Peyer's patch (tissue), 4 donors: ENCODE data around the gene ITGA3. TPM values are rescaled to one million over a fixed set of nuclear protein-coding genes. Genes with fewer than 3 reads are reported as not detected.

Source experiments
- DNase-seq, 3 donors: peaks; one replicate each; pipeline ENCODE4 v3.0.0-alpha.2; 2017 to 2019
- H3K27ac ChIP-seq, 4 donors: fragments of 200-600 bp; sonication (generic); one replicate each; pipeline ENCODE4 v1.5.1; 2016 to 2019
- H3K27me3 ChIP-seq, 2 donors: fragments of 200-600 bp; sonication (generic); one replicate each; pipeline ENCODE4 v1.5.1; 2019
- H3K36me3 ChIP-seq, 3 donors: fragments of 200-600 bp; sonication (generic); one replicate each; pipeline ENCODE4 v1.5.1; 2016 to 2019
- H3K4me1 ChIP-seq, 4 donors: fragments of 200-600 bp; sonication (generic); one replicate each; pipeline ENCODE4 v1.5.1; 2016 to 2019
- H3K4me3 ChIP-seq, 4 donors: fragments of 200-600 bp; sonication (generic); 1 replicate in 3 of 4; 2 replicates in 1 of 4; pipeline ENCODE4 v1.5.1; 2016 to 2019; ENCODE audit warnings: mild to moderate bottlenecking in 1 of 4
- H3K9me3 ChIP-seq, 4 donors: fragments of 200-600 bp; sonication (generic); one replicate each; pipeline ENCODE4 v1.5.1; 2016 to 2019; ENCODE audit warnings: mild to moderate bottlenecking in 1 of 4
- POLR2A ChIP-seq, 2 donors: fragments of 450-650 bp; IDR thresholded peaks; one replicate each; pipeline ENCODE4 v1.5.1; 2017; ENCODE audit warnings: antibody characterized with exemption in 2 of 2, mild to moderate bottlenecking in 2 of 2, moderate library complexity in 2 of 2
- total RNA-seq, 4 donors: library from RNA; depleted of rRNA; stranded (reverse); fragments of >200 nt; gene quantifications; one replicate each; pipeline ENCODE4 v1.1.0, GENCODE V29; 2016
- TF ChIP-seq, protein P1 (sequence below), 6 experiments: fragments of 450-650 bp in 4 of 6; fragments of 200-600 bp in 2 of 6; sonication (generic) in 1 of 6; IDR thresholded peaks; one replicate each; pipeline ENCODE4 v1.5.1; 2017 to 2019; ENCODE audit warnings: antibody characterized with exemption in 6 of 6, mild to moderate bottlenecking in 3 of 6, moderate library complexity in 1 of 6

ITGA3 gene
- total RNA-seq, 4 donors from 2014 or later, result 71.0 to 285 (median 247) TPM

DNA sequence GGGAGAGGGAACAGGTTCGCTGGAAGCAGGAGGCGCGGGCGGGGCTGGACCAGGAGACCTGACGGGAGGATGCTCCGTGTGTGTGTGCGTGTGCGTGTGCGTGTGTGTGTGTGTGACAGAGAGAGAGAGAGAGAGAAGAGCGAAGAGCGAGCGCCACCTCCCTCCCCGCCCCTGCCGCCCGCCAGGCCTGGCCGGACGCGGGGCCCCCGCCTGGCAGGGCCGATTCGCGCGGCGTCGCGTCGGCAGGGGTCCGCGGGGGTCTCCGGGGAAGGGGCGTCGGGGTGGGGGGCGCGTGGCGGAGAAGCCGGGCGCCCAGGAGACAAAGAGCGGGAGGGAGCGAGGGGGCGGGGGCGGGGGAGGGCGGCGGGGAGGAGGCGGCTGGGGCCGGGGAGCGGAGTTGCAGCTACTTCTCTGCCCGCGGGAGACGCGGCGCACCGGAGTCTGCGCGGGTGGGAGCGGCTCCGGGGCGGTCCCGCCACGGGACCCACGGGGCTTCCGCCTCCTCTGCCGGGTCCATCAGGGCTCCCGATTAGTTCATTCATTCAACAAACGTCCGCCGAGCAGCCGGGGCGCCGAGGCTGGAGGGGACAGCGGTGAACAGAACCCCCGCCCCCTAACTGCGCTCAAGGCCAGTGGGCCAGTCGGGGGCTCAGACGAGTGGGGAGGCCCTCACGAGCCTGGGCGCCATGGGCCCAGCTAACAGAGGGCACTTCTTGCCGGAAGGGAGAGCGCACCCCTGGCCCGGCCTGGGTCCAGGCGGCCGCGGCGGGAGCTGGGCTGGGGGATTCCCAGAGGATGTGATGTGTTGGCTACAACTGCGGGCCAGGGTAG lies 74.0 kb downstream of the ITGA3 start, which contains the start of gene SAMD14:
Gene SAMD14, minus strand, starts transcription at position 433 of the 831 bp plus-strand sequence. CDS start 5,201 bp downstream, outside the sequence.
- Histone ChIP-seq H3K27me3 (peaks cover 0 to 11% of the 10 kb centered on the region in 2 donors), H3K27ac (no peak within 1 kb of the TSS), H3K4me3 (peak within 1 kb of the TSS; percentile 28 to 62 (median 54)), H3K9me3 (no peaks in the 10 kb centered on the region), H3K4me1 (peaks cover 0 to 35% (median 15%) of the 10 kb centered on the region in 4 donors), H3K36me3 (peaks cover 0 to 8% (median 0%) of the 10 kb centered on the region in 3 donors)
- no peak for DNase-seq
- no peak for TF ChIP-seq POLR2A (IDR thresholded peaks at IDR 0.05)
- TF ChIP-seq, protein P1, sequence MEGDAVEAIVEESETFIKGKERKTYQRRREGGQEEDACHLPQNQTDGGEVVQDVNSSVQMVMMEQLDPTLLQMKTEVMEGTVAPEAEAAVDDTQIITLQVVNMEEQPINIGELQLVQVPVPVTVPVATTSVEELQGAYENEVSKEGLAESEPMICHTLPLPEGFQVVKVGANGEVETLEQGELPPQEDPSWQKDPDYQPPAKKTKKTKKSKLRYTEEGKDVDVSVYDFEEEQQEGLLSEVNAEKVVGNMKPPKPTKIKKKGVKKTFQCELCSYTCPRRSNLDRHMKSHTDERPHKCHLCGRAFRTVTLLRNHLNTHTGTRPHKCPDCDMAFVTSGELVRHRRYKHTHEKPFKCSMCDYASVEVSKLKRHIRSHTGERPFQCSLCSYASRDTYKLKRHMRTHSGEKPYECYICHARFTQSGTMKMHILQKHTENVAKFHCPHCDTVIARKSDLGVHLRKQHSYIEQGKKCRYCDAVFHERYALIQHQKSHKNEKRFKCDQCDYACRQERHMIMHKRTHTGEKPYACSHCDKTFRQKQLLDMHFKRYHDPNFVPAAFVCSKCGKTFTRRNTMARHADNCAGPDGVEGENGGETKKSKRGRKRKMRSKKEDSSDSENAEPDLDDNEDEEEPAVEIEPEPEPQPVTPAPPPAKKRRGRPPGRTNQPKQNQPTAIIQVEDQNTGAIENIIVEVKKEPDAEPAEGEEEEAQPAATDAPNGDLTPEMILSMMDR (IDR thresholded peaks at IDR 0.05), result no peak

DNA sequence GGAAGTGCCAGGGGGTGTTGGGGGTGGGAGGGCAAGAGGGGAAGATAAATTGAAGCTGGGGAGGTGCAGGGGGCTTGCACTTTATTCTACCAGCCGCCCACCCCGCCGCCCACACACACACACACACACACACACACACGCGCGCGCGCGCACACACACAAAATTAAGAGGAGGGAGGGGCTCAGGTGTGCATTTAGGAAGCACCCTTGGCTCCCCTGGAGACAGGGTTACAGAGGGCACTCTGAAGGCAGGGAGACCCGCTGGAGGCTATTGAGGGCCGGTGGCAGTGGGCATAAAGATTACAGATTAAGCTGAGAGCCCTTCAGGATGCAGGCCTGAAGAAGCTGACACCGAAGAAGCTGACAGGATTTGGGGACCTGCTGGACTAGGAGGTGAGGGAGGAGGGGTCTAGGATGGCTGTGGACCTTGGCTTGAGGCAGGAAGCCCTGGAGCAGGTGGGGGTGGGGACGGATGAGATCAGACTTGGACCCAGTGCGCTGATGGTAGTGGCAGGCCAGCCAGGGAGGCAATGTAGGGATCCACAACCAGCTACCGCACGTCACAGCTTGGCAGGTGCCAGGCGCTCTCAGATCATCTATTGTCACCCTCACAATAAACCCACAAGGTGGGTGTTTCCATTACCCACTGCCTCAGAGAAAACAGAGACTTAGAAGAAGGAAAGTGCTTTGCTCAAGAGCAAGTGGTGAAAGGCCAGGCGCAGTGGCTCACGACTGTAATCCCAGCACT lies 74.8 kb downstream of the ITGA3 start:
- no peak for DNase-seq
- Histone ChIP-seq H3K4me1 (peaks cover 0 to 35% (median 15%) of the 10 kb centered on the region in 4 donors), H3K36me3 (peaks cover 0 to 16% (median 0%) of the 10 kb centered on the region in 3 donors), H3K27me3 (peaks cover 0 to 11% of the 10 kb centered on the region in 2 donors), H3K9me3 (no peaks in the 10 kb centered on the region), H3K4me3 (peak overlapping the region in 2 of 4 donors; percentile 52 to 57), H3K27ac (no peak overlapping the region)
- no peak for TF ChIP-seq POLR2A (IDR thresholded peaks at IDR 0.05)
- TF ChIP-seq, protein P1 (IDR thresholded peaks at IDR 0.05), result no peak

DNA sequence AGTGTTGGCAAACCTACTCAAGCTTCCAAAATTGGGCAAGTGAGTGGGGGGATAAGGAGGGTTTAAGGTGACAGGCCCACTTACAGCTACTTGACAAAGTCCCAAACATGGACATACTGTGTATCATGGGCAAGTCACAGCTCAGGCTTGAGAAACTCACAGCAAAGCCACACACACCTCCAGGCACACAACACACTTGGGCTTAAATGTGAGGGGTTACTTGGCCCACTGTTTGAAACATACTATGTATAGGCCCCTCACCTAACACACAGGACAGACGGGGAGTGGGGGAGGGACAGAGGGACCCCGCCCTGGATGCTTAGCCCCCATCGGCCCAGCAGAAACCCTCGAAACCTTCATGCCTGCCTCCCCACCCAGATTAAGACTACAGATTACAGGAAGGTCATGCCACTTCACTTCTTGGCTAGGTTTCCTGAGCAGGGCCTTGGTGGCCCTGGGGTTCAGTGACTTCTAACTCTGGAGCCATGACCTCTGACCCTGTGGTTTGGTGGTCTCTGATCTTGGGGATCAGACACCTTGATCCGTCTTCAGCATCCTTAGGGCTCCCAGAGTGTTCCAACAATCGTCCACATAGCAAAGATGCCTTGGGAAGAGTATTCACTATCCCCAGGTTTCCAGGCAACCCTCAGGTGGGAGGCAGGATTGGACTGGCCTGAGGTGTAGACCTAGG lies 76.3 kb downstream of the ITGA3 start:
- no peaks in the 10 kb centered on the region for H3K9me3 ChIP-seq
- H3K4me3 ChIP-seq, result no peak overlapping the region
- H3K27me3 ChIP-seq, result peaks cover 0 to 11% of the 10 kb centered on the region in 2 donors
- TF ChIP-seq, protein P1 (IDR thresholded peaks at IDR 0.05), result no peak
- no peak for TF ChIP-seq POLR2A (IDR thresholded peaks at IDR 0.05)
- peaks cover 0 to 30% (median 0%) of the 10 kb centered on the region in 3 donors for H3K36me3 ChIP-seq
- no peak overlapping the region for H3K27ac ChIP-seq
- H3K4me1 ChIP-seq, result peaks cover 0 to 35% (median 15%) of the 10 kb centered on the region in 4 donors
- DNase-seq, result no peak

DNA sequence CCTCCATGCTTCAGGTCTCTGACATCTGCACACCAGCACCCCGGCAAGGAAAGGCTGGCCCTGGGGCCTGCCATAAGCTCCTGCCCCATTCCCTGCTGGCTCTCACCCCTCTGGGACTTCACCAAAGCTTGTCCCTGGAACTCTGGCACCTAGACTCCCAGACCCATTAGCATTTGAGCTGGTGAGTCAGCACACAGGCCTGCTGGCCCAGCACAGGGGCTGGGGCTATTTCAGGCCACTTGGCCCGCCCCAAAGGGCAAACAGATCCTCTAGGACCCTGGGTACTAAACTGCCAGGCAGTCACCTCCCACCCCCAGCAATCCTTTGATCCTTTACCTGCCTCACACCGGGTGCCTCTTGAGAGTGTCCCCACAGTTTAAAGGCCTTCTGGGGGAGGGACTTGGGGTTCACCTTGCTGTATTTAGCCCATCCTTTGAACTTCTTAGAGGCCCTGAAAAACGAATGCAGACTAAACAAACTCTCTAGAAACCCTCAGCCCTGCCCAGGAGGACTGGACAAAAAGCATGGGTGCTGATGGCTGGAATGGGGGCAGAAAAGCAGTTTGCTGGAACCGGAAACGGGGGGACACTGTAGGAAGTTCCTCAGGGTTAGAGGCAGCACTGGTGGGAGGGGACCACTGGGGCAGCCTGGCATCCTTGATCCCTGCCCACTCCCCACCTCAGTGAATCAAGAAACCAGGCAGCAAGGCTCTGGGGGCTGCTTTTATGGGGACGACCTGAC lies 77.3 kb downstream of the ITGA3 start:
- Histone ChIP-seq H3K4me1 (peaks cover 0 to 35% (median 15%) of the 10 kb centered on the region in 4 donors), H3K36me3 (peaks cover 0 to 39% (median 0%) of the 10 kb centered on the region in 3 donors), H3K27ac (peak overlapping the region in 2 of 4 donors; percentile 2 to 25), H3K4me3 (no peak overlapping the region), H3K9me3 (no peaks in the 10 kb centered on the region), H3K27me3 (peaks cover 0 to 11% of the 10 kb centered on the region in 2 donors)
- DNase-seq, result no peak
- TF ChIP-seq, protein P1 (IDR thresholded peaks at IDR 0.05), result no peak
- TF ChIP-seq POLR2A (IDR thresholded peaks at IDR 0.05), result no peak

DNA sequence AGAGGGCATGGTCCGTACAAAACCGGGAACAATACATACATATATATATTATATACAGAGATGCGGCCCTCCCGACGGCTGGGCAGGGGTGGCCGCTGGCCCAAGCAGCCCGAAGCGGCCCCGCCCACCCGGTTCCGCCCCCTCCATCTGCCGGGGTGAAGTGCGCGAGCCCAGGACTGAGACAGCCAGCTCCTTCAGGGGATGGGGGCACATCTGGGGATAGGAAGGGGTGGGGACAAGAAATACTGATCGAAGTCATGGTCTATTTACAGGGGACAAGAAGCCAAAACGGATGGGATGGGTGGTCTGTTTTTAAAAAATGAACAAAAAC lies 77.8 kb downstream of the ITGA3 start:
- Histone ChIP-seq H3K27me3 (peaks cover 0 to 11% of the 10 kb centered on the region in 2 donors), H3K4me1 (peaks cover 0 to 30% (median 14%) of the 10 kb centered on the region in 4 donors), H3K9me3 (no peaks in the 10 kb centered on the region), H3K4me3 (no peak overlapping the region), H3K36me3 (peaks cover 0 to 45% (median 3%) of the 10 kb centered on the region in 3 donors), H3K27ac (no peak overlapping the region)
- no peak for TF ChIP-seq POLR2A (IDR thresholded peaks at IDR 0.05)
- TF ChIP-seq, protein P1 (IDR thresholded peaks at IDR 0.05), result no peak
- DNase-seq, result no peak
